GM10248 (cell line): ENCODE measurements around the gene CTSG.

Experiments used
- CTCF ChIA-PET: fragments of 300-600 bp; sonication (Branson Sonifier 250); formaldehyde crosslinking; extraction: SDS; loops from one replicate; lab custom pipeline; 2021; ENCODE audit warnings: antibody characterized with exemption; lab: Yijun Ruan, JAX
- POLR2A ChIA-PET: fragments of 350-650 bp; sonication (Branson Sonifier 250); formaldehyde crosslinking; extraction: SDS; loops from one replicate; lab custom pipeline; 2020; ENCODE audit warnings: antibody characterized with exemption; lab: Yijun Ruan, JAX
- DNase-seq: peaks from one replicate; pipeline ENCODE4 v3.0.0; 2012; ENCODE audit errors: extremely low spot score
- CTCF ChIP-seq: IDR thresholded peaks from 2 replicates; pipeline ENCODE4 v1.5.1; 2012; ENCODE audit warnings: mild to moderate bottlenecking, low read depth; ENCODE audit errors: extremely low read depth, missing control alignments, control extremely low read depth

The CTSG gene

GRCh38 chr14:24578558-24578957 lies 2.5 kb upstream of the CTSG start:
- no peak for DNase-seq
- POLR2A ChIA-PET, result no interaction called here
- CTCF ChIA-PET, result no interaction called here
- TF ChIP-seq CTCF, result no peak

- no peak for TF ChIP-seq CTCF
- ChIA-PET CTCF (interaction anchor here (1.7 kb wide), 1 partner anchor 12 kb away, joined by 5 read pairs; no protein-coding TSS in a partner anchor), POLR2A (no interaction called here)
- no peak for DNase-seq
These were observed 721 bp upstream of the CTSG start for GRCh38 chr14:24576771-24577170.

GRCh38 chr14:24574206-24574774 lies 1.8 kb downstream of the CTSG start:
- CTCF ChIA-PET, result interaction anchor here (1.0 to 1.7 kb wide), 3 partner anchors 22 to 32 kb away, joined by 3 to 4 read pairs (median 3); no protein-coding TSS in a partner anchor
- no peak for DNase-seq
- TF ChIP-seq CTCF, result no peak
- POLR2A ChIA-PET, result no interaction called here

- no peak for DNase-seq
- no peak for TF ChIP-seq CTCF
- POLR2A ChIA-PET, result no interaction called here
These were observed 9.7 kb downstream of the CTSG start for GRCh38 chr14:24566318-24566717.

GRCh38 chr14:24565766-24566165 lies 10.3 kb downstream of the CTSG start:
- TF ChIP-seq CTCF, result no peak
- DNase-seq, result no peak
- ChIA-PET CTCF (no interaction called here), POLR2A (no interaction called here)

More at GRCh38 chr14:24566318-24566717, 9.7 kb downstream of the CTSG start:
- CTCF ChIA-PET, result no interaction called here

- no peak for TF ChIP-seq CTCF
- ChIA-PET POLR2A (no interaction called here), CTCF (no interaction called here)
- DNase-seq, result no peak
These were observed 12.5 kb downstream of the CTSG start for GRCh38 chr14:24563505-24563904.
